Measurements from ENCODE around the gene CLSTN1.

The CLSTN1 gene

GRCh38 chr1:9842073-9842711 lies 18.4 kb upstream of the CLSTN1 start:
- H3K4me3 ChIP-seq (ENCODE audit: extremely low read depth, insufficient read depth, low read length, poor library complexity, severe bottlenecking), result no peak overlapping the region
- no peaks in the 10 kb centered on the region for H3K36me3 ChIP-seq (ENCODE audit: control insufficient read depth, insufficient read depth, low read length)
- H3K27ac ChIP-seq (ENCODE audit: low read depth, low read length, severe bottlenecking), result no peak overlapping the region
- H3K9me3 ChIP-seq (ENCODE audit: control insufficient read depth, low read length), result no peaks in the 10 kb centered on the region
- WGBS, 2 experiments (ENCODE audit: insufficient coverage in 2 of 2), result 81 to 85% methylated on average over 7 of the region's 9 CpGs
- H3K4me1 ChIP-seq (ENCODE audit: control insufficient read depth, insufficient read depth, low read length, poor library complexity, severe bottlenecking), result peaks cover 6% of the 10 kb centered on the region

DNA sequence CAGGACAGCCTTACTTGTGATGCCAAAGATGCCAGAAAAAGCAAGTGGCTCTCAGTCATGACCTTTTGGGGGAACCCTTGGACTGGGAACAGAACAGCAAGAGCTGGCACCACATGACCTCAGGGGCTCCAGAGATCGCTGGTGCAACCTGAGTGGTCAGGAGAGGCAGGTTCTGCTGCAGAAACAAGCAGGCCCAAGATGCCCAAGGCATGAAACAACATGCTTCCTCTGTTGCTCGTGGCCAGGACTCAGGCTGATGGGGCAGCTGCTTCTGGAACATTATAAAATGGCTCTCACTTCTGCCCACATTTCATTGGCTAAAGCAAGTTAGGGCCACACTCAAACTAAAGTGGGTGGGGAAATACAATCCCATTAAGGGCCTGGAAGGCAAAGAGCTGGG lies 17.7 kb upstream of the CLSTN1 start:
- H3K27ac ChIP-seq (ENCODE audit: low read depth, low read length, severe bottlenecking), result no peak overlapping the region
- no peaks in the 10 kb centered on the region for H3K9me3 ChIP-seq (ENCODE audit: control insufficient read depth, low read length)
- H3K4me1 ChIP-seq (ENCODE audit: control insufficient read depth, insufficient read depth, low read length, poor library complexity, severe bottlenecking), result peaks cover under 1% of the 10 kb centered on the region
- WGBS, 2 experiments (ENCODE audit: insufficient coverage in 2 of 2), result 67 to 73% methylated on average over 2 of the region's 2 CpGs
- no peaks in the 10 kb centered on the region for H3K36me3 ChIP-seq (ENCODE audit: control insufficient read depth, insufficient read depth, low read length)
- H3K4me3 ChIP-seq (ENCODE audit: extremely low read depth, insufficient read depth, low read length, poor library complexity, severe bottlenecking), result no peak overlapping the region

DNA sequence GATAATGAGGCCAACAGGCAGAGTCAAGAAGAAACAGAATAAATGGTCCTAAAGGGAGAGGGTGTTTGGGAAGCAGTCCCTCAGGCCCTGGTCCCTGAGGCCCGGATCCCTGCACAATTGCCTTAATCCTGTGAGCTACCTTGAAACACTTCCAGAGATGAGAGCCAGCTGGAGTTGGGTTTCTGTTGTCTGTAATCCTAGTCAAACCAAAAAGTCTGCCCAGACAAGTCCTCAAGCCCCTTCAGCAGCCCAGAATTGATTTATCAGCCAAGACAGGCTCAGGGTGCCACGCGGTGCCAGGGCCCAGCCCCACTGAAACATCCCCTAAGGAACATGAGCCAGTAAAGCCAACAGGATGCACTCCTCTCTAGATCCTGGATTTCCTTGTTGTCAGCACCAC lies 16.4 kb upstream of the CLSTN1 start:
- Histone ChIP-seq H3K4me1 (ENCODE audit: control insufficient read depth, insufficient read depth, low read length, poor library complexity, severe bottlenecking) (peaks cover 9% of the 10 kb centered on the region), H3K36me3 (ENCODE audit: control insufficient read depth, insufficient read depth, low read length) (no peaks in the 10 kb centered on the region), H3K9me3 (ENCODE audit: control insufficient read depth, low read length) (no peaks in the 10 kb centered on the region), H3K4me3 (ENCODE audit: extremely low read depth, insufficient read depth, low read length, poor library complexity, severe bottlenecking) (no peak overlapping the region), H3K27ac (ENCODE audit: low read depth, low read length, severe bottlenecking) (no peak overlapping the region)
- 88 to 95% methylated on average over 1 to 3 of the region's 3 CpGs for WGBS, 2 experiments (ENCODE audit: insufficient coverage in 2 of 2)

- Histone ChIP-seq H3K36me3 (ENCODE audit: control insufficient read depth, insufficient read depth, low read length) (no peaks in the 10 kb centered on the region), H3K27ac (ENCODE audit: low read depth, low read length, severe bottlenecking) (no peak overlapping the region), H3K9me3 (ENCODE audit: control insufficient read depth, low read length) (no peaks in the 10 kb centered on the region), H3K4me1 (ENCODE audit: control insufficient read depth, insufficient read depth, low read length, poor library complexity, severe bottlenecking) (peaks cover 9% of the 10 kb centered on the region), H3K4me3 (ENCODE audit: extremely low read depth, insufficient read depth, low read length, poor library complexity, severe bottlenecking) (no peak overlapping the region)
- 94 to 98% methylated on average over 10 of the region's 10 CpGs for WGBS, 2 experiments (ENCODE audit: insufficient coverage in 2 of 2)
These were observed 15.2 kb upstream of the CLSTN1 start for GRCh38 chr1:9838946-9839345.

GRCh38 chr1:9836632-9836960 lies 12.8 kb upstream of the CLSTN1 start:
- Histone ChIP-seq H3K9me3 (ENCODE audit: control insufficient read depth, low read length) (no peaks in the 10 kb centered on the region), H3K36me3 (ENCODE audit: control insufficient read depth, insufficient read depth, low read length) (no peaks in the 10 kb centered on the region), H3K27ac (ENCODE audit: low read depth, low read length, severe bottlenecking) (no peak overlapping the region), H3K4me1 (ENCODE audit: control insufficient read depth, insufficient read depth, low read length, poor library complexity, severe bottlenecking) (peaks cover 9% of the 10 kb centered on the region), H3K4me3 (ENCODE audit: extremely low read depth, insufficient read depth, low read length, poor library complexity, severe bottlenecking) (no peak overlapping the region)
- 92 to 96% methylated on average over 4 to 5 of the region's 5 CpGs for WGBS, 2 experiments (ENCODE audit: insufficient coverage in 2 of 2)

DNA sequence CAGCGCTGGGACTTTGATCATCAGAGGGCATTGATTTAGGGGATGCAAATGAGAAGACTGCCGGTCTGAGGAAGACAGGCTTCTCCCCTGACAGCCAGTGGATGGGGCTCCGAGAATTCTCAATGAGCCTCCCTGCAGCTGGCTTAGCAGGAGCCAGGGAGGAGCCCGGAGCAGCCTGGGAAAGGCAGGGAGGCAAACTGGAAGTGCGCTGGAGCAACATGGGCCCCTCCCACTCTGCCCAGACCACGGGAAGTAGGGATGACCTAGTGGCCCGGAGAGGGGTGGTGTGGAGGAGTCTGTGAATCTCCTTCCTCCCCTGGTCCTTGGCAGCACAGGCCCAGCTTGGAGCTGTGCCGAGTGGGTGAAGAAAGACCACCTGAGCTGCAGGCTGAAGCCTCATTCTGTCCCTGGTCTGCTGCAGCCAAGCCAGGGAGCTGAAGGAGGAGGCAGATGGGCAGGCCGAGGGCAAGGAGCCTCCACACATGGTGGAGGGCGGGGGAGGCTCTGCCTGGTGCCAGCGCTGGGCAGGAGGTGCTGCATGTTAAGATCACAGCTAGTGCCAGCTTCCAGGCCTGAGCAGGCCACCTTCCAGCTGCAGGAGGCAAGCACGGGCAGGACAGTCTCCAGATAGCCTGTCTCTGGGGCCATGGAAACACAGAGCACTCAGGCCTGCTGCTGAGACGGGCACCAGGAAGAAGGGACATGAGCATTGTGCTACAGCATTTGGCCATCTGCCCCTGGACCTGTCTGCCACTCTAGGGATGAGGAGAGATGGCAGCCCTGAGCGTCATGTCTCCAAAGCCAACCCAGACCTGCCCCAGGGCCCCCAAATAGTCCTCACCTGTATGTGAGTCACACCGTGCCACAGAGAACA lies 12.2 kb upstream of the CLSTN1 start:
- no peaks in the 10 kb centered on the region for H3K36me3 ChIP-seq (ENCODE audit: control insufficient read depth, insufficient read depth, low read length)
- no peak overlapping the region for H3K4me3 ChIP-seq (ENCODE audit: extremely low read depth, insufficient read depth, low read length, poor library complexity, severe bottlenecking)
- H3K27ac ChIP-seq (ENCODE audit: low read depth, low read length, severe bottlenecking), result peak overlapping the region; percentile 45
- WGBS, 2 experiments (ENCODE audit: insufficient coverage in 2 of 2), result 53 to 58% methylated on average over 9 to 10 of the region's 15 CpGs
- no peaks in the 10 kb centered on the region for H3K9me3 ChIP-seq (ENCODE audit: control insufficient read depth, low read length)
- H3K4me1 ChIP-seq (ENCODE audit: control insufficient read depth, insufficient read depth, low read length, poor library complexity, severe bottlenecking), result peaks cover 9% of the 10 kb centered on the region

GRCh38 chr1:9835404-9835757 lies 11.6 kb upstream of the CLSTN1 start:
- H3K36me3 ChIP-seq (ENCODE audit: control insufficient read depth, insufficient read depth, low read length), result no peaks in the 10 kb centered on the region
- no peak overlapping the region for H3K4me3 ChIP-seq (ENCODE audit: extremely low read depth, insufficient read depth, low read length, poor library complexity, severe bottlenecking)
- H3K9me3 ChIP-seq (ENCODE audit: control insufficient read depth, low read length), result no peaks in the 10 kb centered on the region
- H3K27ac ChIP-seq (ENCODE audit: low read depth, low read length, severe bottlenecking), result peak overlapping the region; percentile 45
- 30 to 36% methylated on average over 8 to 9 of the region's 9 CpGs for WGBS, 2 experiments (ENCODE audit: insufficient coverage in 2 of 2)
- H3K4me1 ChIP-seq (ENCODE audit: control insufficient read depth, insufficient read depth, low read length, poor library complexity, severe bottlenecking), result peaks cover 9% of the 10 kb centered on the region

- H3K4me3 ChIP-seq (ENCODE audit: extremely low read depth, insufficient read depth, low read length, poor library complexity, severe bottlenecking), result no peak overlapping the region
- H3K9me3 ChIP-seq (ENCODE audit: control insufficient read depth, low read length), result no peaks in the 10 kb centered on the region
- no peak overlapping the region for H3K27ac ChIP-seq (ENCODE audit: low read depth, low read length, severe bottlenecking)
- 71 to 88% methylated on average over 1 to 3 of the region's 3 CpGs for WGBS, 2 experiments (ENCODE audit: insufficient coverage in 2 of 2)
- H3K4me1 ChIP-seq (ENCODE audit: control insufficient read depth, insufficient read depth, low read length, poor library complexity, severe bottlenecking), result peaks cover 9% of the 10 kb centered on the region
- H3K36me3 ChIP-seq (ENCODE audit: control insufficient read depth, insufficient read depth, low read length), result no peaks in the 10 kb centered on the region
These were observed 9.9 kb upstream of the CLSTN1 start for GRCh38 chr1:9833632-9834031.

- 84 to 90% methylated on average over 20 to 23 of the region's 24 CpGs for WGBS, 2 experiments (ENCODE audit: insufficient coverage in 2 of 2)
- peaks cover 6% of the 10 kb centered on the region for H3K4me1 ChIP-seq (ENCODE audit: control insufficient read depth, insufficient read depth, low read length, poor library complexity, severe bottlenecking)
- H3K27ac ChIP-seq (ENCODE audit: low read depth, low read length, severe bottlenecking), result no peak overlapping the region
- H3K4me3 ChIP-seq (ENCODE audit: extremely low read depth, insufficient read depth, low read length, poor library complexity, severe bottlenecking), result no peak overlapping the region
- no peaks in the 10 kb centered on the region for H3K36me3 ChIP-seq (ENCODE audit: control insufficient read depth, insufficient read depth, low read length)
- no peaks in the 10 kb centered on the region for H3K9me3 ChIP-seq (ENCODE audit: control insufficient read depth, low read length)
These were observed 3.9 kb upstream of the CLSTN1 start for GRCh38 chr1:9827558-9828185.

GRCh38 chr1:9826616-9827015 lies 2.9 kb upstream of the CLSTN1 start:
- Histone ChIP-seq H3K27ac (ENCODE audit: low read depth, low read length, severe bottlenecking) (no peak overlapping the region), H3K9me3 (ENCODE audit: control insufficient read depth, low read length) (no peaks in the 10 kb centered on the region), H3K4me1 (ENCODE audit: control insufficient read depth, insufficient read depth, low read length, poor library complexity, severe bottlenecking) (peaks cover 13% of the 10 kb centered on the region), H3K36me3 (ENCODE audit: control insufficient read depth, insufficient read depth, low read length) (no peaks in the 10 kb centered on the region), H3K4me3 (ENCODE audit: extremely low read depth, insufficient read depth, low read length, poor library complexity, severe bottlenecking) (no peak overlapping the region)
- 74 to 86% methylated on average over 2 to 3 of the region's 3 CpGs for WGBS, 2 experiments (ENCODE audit: insufficient coverage in 2 of 2)

DNA sequence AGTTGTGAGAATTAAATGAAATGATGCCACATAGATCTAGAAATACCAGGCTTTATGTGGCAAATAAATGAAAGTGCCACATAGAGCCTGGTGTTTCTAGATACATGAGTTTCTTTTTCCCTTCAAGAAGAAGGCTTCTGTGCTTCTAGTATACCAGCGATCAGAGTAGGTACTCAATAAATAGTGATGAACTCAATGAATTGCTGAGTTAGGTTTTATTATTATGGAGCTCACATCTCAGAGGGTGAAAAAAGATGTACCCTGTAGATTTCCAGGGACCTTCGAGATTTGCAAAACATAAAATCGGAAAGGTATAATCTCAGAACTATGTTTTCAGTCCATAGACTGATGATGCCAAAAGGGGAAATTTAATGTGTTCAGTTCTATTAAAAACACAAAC lies 2.3 kb upstream of the CLSTN1 start:
- H3K36me3 ChIP-seq (ENCODE audit: control insufficient read depth, insufficient read depth, low read length), result no peaks in the 10 kb centered on the region
- 95 to 100% methylated on average over 3 of the region's 3 CpGs for WGBS, 2 experiments (ENCODE audit: insufficient coverage in 2 of 2)
- no peak overlapping the region for H3K4me3 ChIP-seq (ENCODE audit: extremely low read depth, insufficient read depth, low read length, poor library complexity, severe bottlenecking)
- H3K27ac ChIP-seq (ENCODE audit: low read depth, low read length, severe bottlenecking), result no peak overlapping the region
- no peaks in the 10 kb centered on the region for H3K9me3 ChIP-seq (ENCODE audit: control insufficient read depth, low read length)
- peaks cover 14% of the 10 kb centered on the region for H3K4me1 ChIP-seq (ENCODE audit: control insufficient read depth, insufficient read depth, low read length, poor library complexity, severe bottlenecking)

All from mesodermal cell (in vitro differentiated cells).